CD14-positive monocyte (primary cell): ENCODE results near the gene BPIFB1. TPM values are rescaled to one million over a fixed set of nuclear protein-coding genes. Genes with fewer than 3 reads are reported as not detected.

ENCODE experiments used
- DNase-seq, 3 donors: peaks; one replicate each; pipeline ENCODE4 v3.0.0-alpha.2; 2011 to 2022
- H2AFZ ChIP-seq: 2 replicates; pipeline ENCODE4 v1.6.0; 2012; ENCODE audit warnings: mild to moderate bottlenecking, low read depth, low read length, inconsistent platforms; ENCODE audit not compliant: insufficient read depth, poor library complexity, severe bottlenecking
- H3K27ac ChIP-seq, 2 donors: 1 replicate in 1 of 2; 2 replicates in 1 of 2; pipeline ENCODE4 v1.5.1; 2012 to 2013; ENCODE audit warnings: low read length in 2 of 2, control low read depth in 1 of 2, inconsistent platforms in 1 of 2, low read depth in 1 of 2, mild to moderate bottlenecking in 1 of 2
- H3K27me3 ChIP-seq, 2 donors: one replicate each; pipeline versions ENCODE4 v1.6.0 to v1.6.1; 2011 to 2013; ENCODE audit warnings: low read length in 2 of 2; ENCODE audit not compliant: control insufficient read depth in 2 of 2, insufficient read depth in 2 of 2
- H3K36me3 ChIP-seq, 2 donors: replicated peaks in 1 of 2; 1 replicate in 1 of 2; 2 replicates in 1 of 2; pipeline versions ENCODE4 v1.5.1 to v1.6.1; 2012 to 2013; ENCODE audit warnings: low read length in 2 of 2, control low read depth in 1 of 2, inconsistent platforms in 1 of 2, mild to moderate bottlenecking in 1 of 2; ENCODE audit not compliant: insufficient read depth in 2 of 2, control insufficient read depth in 1 of 2
- H3K4me1 ChIP-seq, 2 donors: 1 replicate in 1 of 2; 2 replicates in 1 of 2; pipeline versions ENCODE4 v1.5.1 to v1.6.1; 2012 to 2013; ENCODE audit warnings: low read length in 2 of 2, control low read depth in 1 of 2, inconsistent platforms in 1 of 2, mild to moderate bottlenecking in 1 of 2, moderate library complexity in 1 of 2; ENCODE audit not compliant: insufficient read depth in 2 of 2, control insufficient read depth in 1 of 2
- H3K4me2 ChIP-seq: replicated peaks from 2 replicates; pipeline ENCODE3; 2012; ENCODE audit warnings: low read length, moderate library complexity, mild to moderate bottlenecking; ENCODE audit not compliant: poor library complexity, severe bottlenecking; ENCODE audit errors: extremely low read depth
- H3K4me3 ChIP-seq, 3 experiments: fragments of 200-600 bp in 1 of 3; sonication (generic) in 1 of 3; replicated peaks in 1 of 3; 1 replicate in 2 of 3; 2 replicates in 1 of 3; pipeline ENCODE4 v1.5.1; 2011 to 2013; ENCODE audit warnings: low read length in 3 of 3, mild to moderate bottlenecking in 3 of 3, control low read depth in 2 of 3, low read depth in 2 of 3, inconsistent platforms in 1 of 3, moderate library complexity in 1 of 3
- H3K79me2 ChIP-seq: 2 replicates; pipeline ENCODE4 v1.6.0; 2012; ENCODE audit warnings: mild to moderate bottlenecking, control low read depth, inconsistent platforms, low read length, moderate library complexity; ENCODE audit not compliant: insufficient read depth
- H3K9ac ChIP-seq: 2 replicates; pipeline ENCODE4 v1.6.0; 2017; ENCODE audit warnings: low read length, mild to moderate bottlenecking; ENCODE audit not compliant: insufficient read depth, poor library complexity, severe bottlenecking
- H3K9me3 ChIP-seq, 2 donors: replicated peaks in 1 of 2; 1 replicate in 1 of 2; 2 replicates in 1 of 2; pipeline versions ENCODE4 v1.5.1 to v1.6.1; 2012 to 2013; ENCODE audit warnings: low read length in 2 of 2, control low read depth in 1 of 2; ENCODE audit not compliant: control insufficient read depth in 1 of 2, insufficient read depth in 1 of 2
- H4K20me1 ChIP-seq: 2 replicates; pipeline ENCODE4 v1.6.0; 2012; ENCODE audit warnings: mild to moderate bottlenecking, low read length, control low read depth, moderate library complexity; ENCODE audit not compliant: insufficient read depth
- H3K27ac Mint-ChIP-seq, 7 donors: one replicate each; pipeline ENCODE4 v1.8.0; 2020; ENCODE audit warnings: mild to moderate bottlenecking in 7 of 7, mixed read lengths in 7 of 7, moderate library complexity in 6 of 7, inconsistent platforms in 2 of 7
- H3K27me3 Mint-ChIP-seq, 3 donors: one replicate each; pipeline ENCODE4 v1.8.0; 2021 to 2022; ENCODE audit warnings: low read depth in 3 of 3, mild to moderate bottlenecking in 3 of 3, mixed read lengths in 3 of 3, moderate library complexity in 3 of 3, inconsistent platforms in 1 of 3
- H3K36me3 Mint-ChIP-seq, 2 donors: one replicate each; pipeline ENCODE4 v1.8.0; 2020; ENCODE audit warnings: mixed read lengths in 2 of 2, inconsistent platforms in 1 of 2, mild to moderate bottlenecking in 1 of 2
- H3K4me1 Mint-ChIP-seq: one replicate; pipeline ENCODE4 v1.8.0; 2020; ENCODE audit warnings: mild to moderate bottlenecking, mixed read lengths
- H3K4me3 Mint-ChIP-seq, 2 donors: one replicate each; pipeline ENCODE4 v1.8.0; 2020; ENCODE audit warnings: mild to moderate bottlenecking in 2 of 2, mixed read lengths in 2 of 2, moderate library complexity in 1 of 2
- H3K9me3 Mint-ChIP-seq, 7 donors: one replicate each; pipeline ENCODE4 v1.8.0; 2020 to 2022; ENCODE audit warnings: mixed read lengths in 7 of 7, mild to moderate bottlenecking in 6 of 7, moderate library complexity in 6 of 7, inconsistent platforms in 2 of 7
- WGBS: methylation state at CpG from one replicate; pipeline ENCODE4 v1.1.5; 2013; ENCODE audit warnings: missing lambda C conversion rate; ENCODE audit not compliant: insufficient coverage; 5-methylcytosine and 5-hydroxymethylcytosine counted together
- intact Hi-C, 2 donors: fragments of 100-400 bp; cut with micrococcal nuclease; formaldehyde crosslinking; loops; one replicate each; pipeline versions ENCODE4 v1.15.0 to v1.15.1; 2023
- polyA plus RNA-seq, 3 donors: library from polyadenylated mRNA; depleted of rRNA in 1 of 3; unstranded in 2 of 3; stranded (reverse) in 1 of 3; fragments of 300-500 nt in 2 of 3; fragments of >200 nt in 1 of 3; fragmentation: Illumina TruSeq in 2 of 3; gene quantifications; 1 replicate in 2 of 3; 2 replicates in 1 of 3; pipeline ENCODE4 v1.2.3, GENCODE V29; 2012 to 2021
- TF ChIP-seq, protein P1 (sequence below): fragments of 200-600 bp; IDR thresholded peaks from one replicate; pipeline ENCODE4 v1.8.0; 2022; ENCODE audit warnings: antibody characterized with exemption, mild to moderate bottlenecking

The BPIFB1 gene
- polyA plus RNA-seq, 3 donors = not detected

DNA sequence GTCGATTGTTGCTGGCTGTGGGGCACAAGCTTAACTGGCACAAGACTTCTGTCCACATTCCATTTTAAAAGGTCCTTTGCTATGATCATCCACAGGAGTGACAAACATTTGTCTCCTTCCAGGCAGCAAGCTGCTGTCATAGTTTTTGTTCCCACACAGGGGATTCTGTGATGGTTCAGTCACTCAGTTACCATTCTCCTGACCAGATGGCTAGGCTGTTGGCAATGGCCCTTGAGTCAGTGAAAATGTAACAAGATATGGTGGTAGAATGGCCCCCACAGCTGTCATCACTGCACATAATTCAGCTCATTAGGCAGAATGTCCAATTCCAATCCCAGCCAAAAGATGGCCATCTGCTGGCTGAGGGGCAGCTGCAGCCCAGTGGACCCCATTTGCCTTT, 33.6 kb upstream of the BPIFB1 start:
- Histone ChIP-seq H3K4me2 (no peak overlapping the region), H3K79me2 (no peaks in the 10 kb centered on the region), H3K4me3 (no peak overlapping the region), H3K4me1 (no peaks in the 10 kb centered on the region), H3K27me3 (no peaks in the 10 kb centered on the region), H4K20me1 (no peaks in the 10 kb centered on the region), H3K36me3 (no peaks in the 10 kb centered on the region), H3K9me3 (no peaks in the 10 kb centered on the region), H3K9ac (no peak overlapping the region), H3K27ac (no peak overlapping the region), H2AFZ (no peak overlapping the region)
- no peak overlapping the region for H3K4me3 Mint-ChIP-seq
- intact Hi-C loops = no loop called here
- H3K27me3 Mint-ChIP-seq = peaks cover 0 to 2% (median 2%) of the 10 kb centered on the region in 3 donors
- DNase-seq = no peak
- no peaks in the 10 kb centered on the region for H3K4me1 Mint-ChIP-seq
- WGBS = 100% methylated on average over 1 of the region's 1 CpG
- peaks cover 0 to 2% (median 0%) of the 10 kb centered on the region in 7 donors for H3K9me3 Mint-ChIP-seq
- no peaks in the 10 kb centered on the region for H3K36me3 Mint-ChIP-seq
- H3K27ac Mint-ChIP-seq = no peak overlapping the region
- TF ChIP-seq, protein P1, sequence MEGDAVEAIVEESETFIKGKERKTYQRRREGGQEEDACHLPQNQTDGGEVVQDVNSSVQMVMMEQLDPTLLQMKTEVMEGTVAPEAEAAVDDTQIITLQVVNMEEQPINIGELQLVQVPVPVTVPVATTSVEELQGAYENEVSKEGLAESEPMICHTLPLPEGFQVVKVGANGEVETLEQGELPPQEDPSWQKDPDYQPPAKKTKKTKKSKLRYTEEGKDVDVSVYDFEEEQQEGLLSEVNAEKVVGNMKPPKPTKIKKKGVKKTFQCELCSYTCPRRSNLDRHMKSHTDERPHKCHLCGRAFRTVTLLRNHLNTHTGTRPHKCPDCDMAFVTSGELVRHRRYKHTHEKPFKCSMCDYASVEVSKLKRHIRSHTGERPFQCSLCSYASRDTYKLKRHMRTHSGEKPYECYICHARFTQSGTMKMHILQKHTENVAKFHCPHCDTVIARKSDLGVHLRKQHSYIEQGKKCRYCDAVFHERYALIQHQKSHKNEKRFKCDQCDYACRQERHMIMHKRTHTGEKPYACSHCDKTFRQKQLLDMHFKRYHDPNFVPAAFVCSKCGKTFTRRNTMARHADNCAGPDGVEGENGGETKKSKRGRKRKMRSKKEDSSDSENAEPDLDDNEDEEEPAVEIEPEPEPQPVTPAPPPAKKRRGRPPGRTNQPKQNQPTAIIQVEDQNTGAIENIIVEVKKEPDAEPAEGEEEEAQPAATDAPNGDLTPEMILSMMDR = no peak

DNA sequence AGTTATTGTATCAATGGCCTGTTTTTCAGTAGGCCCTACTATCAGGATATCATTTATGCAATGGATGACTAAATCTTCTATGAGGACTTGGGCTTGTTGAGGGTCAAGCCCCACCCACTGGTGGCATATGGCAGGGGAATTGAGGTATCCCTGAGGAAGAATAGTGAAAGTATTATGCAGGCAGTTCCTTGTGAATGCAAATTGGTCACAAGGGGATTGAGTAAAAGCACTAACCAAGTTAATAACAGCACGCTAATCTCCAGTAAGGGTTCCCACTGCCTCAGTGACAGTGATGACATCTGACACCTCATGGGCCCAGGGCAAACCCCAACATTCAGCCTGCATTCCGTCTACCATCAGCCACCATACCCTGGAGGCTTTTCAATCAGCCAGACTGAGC, 32.3 kb upstream of the BPIFB1 start:
- Mint-ChIP-seq H3K4me1 (peaks cover 5% of the 10 kb centered on the region), H3K4me3 (no peak overlapping the region), H3K27ac (no peak overlapping the region), H3K36me3 (no peaks in the 10 kb centered on the region), H3K27me3 (peaks cover 0 to 4% (median under 1%) of the 10 kb centered on the region in 3 donors), H3K9me3 (peaks cover 0 to 4% (median 2%) of the 10 kb centered on the region in 7 donors)
- Histone ChIP-seq H3K9me3 (no peaks in the 10 kb centered on the region), H3K9ac (no peak overlapping the region), H3K27me3 (no peaks in the 10 kb centered on the region), H2AFZ (no peak overlapping the region), H4K20me1 (no peaks in the 10 kb centered on the region), H3K27ac (no peak overlapping the region), H3K4me2 (no peak overlapping the region), H3K79me2 (no peaks in the 10 kb centered on the region), H3K36me3 (no peaks in the 10 kb centered on the region), H3K4me3 (no peak overlapping the region), H3K4me1 (no peaks in the 10 kb centered on the region)
- TF ChIP-seq, protein P1 = no peak
- WGBS = 100% methylated on average over 1 of the region's 2 CpGs
- DNase-seq = no peak
- intact Hi-C loops = no loop called here
